NCI-H2081 (cell line): ENCODE data around the gene TARBP2.
A peak's percentile ranks its signal among the peaks of the same experiment; 100 is the strongest.

Source experiments
- DNase-seq, 2 experiments: peaks; one replicate each; lab custom pipeline; 2025; lab: John Stamatoyannopoulos, UW

The TARBP2 gene

DNA sequence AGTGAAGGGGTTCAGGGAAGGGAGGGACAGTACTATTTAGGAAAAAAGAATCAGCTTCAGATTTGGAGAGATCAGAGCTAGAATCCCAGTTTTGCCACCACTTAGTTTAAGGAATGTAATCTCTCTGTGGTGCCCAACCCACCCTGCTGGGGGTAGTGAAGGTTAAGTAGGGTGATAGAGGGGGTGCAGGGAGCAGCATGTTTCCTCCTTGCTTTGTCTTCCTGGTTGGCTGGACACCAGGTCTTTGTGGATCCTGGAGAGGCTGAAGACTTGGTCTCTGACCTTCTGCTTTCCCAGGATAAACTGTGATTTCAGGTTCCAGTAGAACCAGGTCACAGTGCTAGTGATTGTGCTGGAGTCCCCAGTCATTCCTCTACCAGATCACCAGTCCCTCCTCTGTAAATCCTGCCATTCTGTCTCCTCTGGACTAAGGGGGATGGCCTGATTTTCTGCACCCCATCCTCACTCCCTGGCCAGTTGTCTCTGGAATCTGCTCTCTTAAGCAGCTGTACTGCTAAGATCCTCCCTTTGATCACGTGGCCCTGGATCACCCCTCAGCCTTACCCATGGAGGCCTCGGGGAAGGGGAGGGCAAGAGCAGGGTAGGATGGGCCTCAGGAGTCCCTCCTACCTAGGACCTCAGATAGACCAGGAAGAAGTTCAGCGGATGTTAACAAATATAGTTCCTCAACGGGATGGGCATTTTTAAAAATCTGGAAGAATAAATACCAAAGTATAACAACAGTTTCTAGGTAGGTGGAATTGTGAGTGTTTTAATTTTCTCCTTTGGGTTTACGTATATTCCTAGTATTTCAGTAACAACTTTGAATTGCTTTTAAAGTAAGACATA is 5.0 kb upstream of the TARBP2 start:
- DNase-seq, result no peak

DNA sequence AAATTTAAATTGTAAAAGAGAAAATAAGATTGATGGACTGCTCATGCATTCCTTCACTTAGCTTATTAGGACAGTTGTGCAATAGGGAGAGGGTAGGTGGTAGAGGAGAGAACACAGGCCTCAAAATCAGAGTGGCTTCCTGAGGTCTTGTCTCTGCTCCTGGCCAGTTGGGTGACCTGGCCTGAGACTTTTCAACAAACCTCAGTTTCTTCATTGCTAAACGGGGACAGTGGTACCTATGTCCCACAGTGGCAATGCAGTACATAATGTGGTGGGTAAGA is 4.4 kb upstream of the TARBP2 start:
- no peak for DNase-seq

GRCh38 chr12:53497461-53497860 is 3.6 kb upstream of the TARBP2 start:
- DNase-seq, result no peak

DNA sequence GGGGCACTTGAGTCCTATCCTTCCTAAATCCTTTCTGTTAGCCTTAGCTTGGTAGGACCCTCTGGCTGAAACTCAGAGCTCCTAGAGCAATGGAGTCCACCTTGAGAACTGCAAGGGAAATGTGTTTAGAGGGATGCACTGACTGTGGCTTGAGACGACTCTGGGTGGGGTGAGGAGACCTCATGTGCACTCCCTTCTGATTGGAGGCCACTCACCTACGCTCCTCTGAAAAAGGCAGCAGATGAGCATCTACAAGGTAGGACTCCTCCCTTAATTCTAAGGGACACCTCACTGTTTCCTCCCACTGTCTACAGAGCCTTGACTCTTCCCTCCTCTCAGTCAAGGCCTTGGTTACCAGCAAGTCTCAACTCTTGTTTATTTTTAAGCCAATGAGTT is 2.9 kb upstream of the TARBP2 start:
- DNase-seq, result no peak

GRCh38 chr12:53499266-53500141 is 1.6 kb upstream of the TARBP2 start, which contains the start of gene MAP3K12:
MAP3K12 (minus strand) TSS chr12:53499458; CDS start chr12:53487391, 12,067 bp downstream.
- DNase-seq, result peak; percentile 58 to 66

GRCh38 chr12:53500142-53500775 is 824 bp upstream of the TARBP2 start:
- DNase-seq, result no peak

DNA sequence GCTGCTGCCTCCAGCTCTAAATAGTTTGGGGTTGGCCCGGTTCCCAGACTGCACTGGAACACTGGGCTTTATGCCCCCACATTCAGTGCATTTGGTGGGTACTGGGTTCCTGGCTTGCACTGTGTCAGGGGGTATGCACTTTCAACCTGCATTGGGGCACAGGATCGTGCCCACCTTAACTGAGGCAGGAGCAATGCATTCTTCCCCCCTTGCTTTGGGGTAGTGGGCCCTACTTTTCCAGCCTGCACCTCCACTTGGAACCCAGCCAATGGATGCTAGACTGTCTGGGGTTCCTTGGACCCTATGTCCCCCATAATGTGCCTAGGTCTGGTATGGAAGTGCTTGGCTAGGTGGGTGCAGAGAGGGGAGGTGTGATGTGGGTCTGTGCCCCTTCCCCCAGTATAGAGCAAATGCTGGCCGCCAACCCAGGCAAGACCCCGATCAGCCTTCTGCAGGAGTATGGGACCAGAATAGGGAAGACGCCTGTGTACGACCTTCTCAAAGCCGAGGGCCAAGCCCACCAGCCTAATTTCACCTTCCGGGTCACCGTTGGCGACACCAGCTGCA is 615 bp downstream of the TARBP2 start:
- DNase-seq, result no peak

GRCh38 chr12:53502331-53502730 is 1.2 kb downstream of the TARBP2 start:
- no peak for DNase-seq

DNA sequence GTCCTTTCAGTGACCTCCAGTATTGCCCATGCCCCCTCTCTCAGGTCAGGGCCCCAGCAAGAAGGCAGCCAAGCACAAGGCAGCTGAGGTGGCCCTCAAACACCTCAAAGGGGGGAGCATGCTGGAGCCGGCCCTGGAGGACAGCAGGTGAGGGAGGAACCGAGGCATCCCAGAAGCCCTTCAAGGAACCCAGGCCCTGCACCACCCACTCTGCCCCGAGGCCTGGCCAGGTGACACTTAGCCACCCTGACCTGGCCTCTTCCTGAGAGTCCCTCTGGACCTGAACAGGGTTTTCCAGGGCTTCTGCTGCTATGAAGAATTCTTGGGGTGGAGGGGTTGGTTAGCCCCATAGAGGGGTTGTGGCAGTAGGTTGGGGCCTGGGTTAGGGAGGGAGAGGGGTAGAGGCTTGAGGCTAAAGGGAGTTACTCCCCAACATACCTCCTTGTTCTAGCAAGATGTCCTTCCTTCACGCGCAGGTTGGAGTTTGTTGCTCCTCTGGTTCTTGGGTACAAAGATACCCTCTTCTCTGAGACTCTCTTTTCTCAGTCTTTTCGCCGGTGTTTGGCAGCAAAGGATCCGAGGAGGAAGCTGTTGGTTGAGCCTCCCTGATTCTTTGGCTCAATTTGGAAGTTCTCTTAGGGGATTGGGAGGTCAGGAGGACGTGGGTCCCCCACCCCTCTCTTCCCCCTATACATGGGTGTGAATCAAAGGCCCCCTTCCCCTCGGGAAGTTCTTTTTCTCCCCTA is 2.1 kb downstream of the TARBP2 start:
- DNase-seq, result no peak

DNA sequence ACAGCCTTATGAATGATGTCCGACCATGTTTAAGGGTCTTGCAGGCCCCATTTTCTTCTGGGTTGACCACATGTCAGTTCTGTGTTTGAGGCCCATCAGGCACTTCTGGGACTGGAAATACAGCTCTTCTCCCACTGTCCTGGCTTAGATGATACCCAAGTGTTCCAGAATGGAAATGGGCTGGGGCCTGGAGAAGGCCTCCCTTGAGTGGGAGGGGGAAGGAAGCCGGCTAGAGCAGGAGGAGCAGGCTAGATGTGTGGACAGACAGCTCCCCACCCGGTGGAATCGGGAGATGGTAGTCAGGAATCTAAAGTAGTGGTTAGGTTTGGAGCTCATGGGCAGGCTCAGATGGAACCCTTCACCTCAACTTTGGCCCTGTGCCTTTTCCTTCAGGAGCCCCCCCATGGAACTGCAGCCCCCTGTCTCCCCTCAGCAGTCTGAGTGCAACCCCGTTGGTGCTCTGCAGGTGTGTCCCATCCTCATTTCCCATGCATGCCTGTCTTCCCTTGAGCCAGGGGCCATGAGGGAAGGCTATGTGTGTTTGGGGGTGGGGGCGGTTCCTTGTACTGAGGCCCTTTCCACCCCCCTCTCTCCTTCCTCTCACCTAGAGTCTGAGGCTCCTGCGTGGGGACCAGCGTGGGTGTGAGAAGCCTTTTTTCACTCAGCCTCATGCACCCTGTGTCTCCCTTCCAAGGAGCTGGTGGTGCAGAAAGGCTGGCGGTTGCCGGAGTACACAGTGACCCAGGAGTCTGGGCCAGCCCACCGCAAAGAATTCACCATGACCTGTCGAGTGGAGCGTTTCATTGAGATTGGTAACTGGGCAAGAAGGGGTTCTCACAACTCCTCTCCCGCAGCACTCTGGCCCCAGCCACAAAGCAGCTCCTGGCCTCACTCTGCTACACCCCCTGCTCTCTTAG is 3.2 kb downstream of the TARBP2 start:
- DNase-seq, result no peak

GRCh38 chr12:53505086-53505485 is 4.0 kb downstream of the TARBP2 start:
- no peak for DNase-seq

GRCh38 chr12:53505555-53506449 is 4.7 kb downstream of the TARBP2 start:
- DNase-seq, result no peak

DNA sequence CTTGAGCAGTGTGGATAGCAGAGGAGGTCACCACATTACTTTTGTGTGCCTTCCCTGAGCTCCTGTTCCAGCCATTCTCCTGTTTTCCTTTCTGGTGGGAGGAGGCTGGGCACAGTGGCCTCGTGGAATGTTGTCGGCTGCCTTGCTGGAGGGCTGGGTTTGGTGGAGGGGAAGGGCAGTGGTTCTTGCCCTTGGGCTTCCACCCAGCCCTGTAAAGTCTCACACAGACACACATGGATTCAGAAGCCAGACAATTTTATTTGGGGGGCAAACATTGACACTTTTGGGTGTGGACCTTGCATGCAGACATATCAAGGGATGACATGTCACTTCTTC is 5.3 kb downstream of the TARBP2 start:
- no peak for DNase-seq

DNA sequence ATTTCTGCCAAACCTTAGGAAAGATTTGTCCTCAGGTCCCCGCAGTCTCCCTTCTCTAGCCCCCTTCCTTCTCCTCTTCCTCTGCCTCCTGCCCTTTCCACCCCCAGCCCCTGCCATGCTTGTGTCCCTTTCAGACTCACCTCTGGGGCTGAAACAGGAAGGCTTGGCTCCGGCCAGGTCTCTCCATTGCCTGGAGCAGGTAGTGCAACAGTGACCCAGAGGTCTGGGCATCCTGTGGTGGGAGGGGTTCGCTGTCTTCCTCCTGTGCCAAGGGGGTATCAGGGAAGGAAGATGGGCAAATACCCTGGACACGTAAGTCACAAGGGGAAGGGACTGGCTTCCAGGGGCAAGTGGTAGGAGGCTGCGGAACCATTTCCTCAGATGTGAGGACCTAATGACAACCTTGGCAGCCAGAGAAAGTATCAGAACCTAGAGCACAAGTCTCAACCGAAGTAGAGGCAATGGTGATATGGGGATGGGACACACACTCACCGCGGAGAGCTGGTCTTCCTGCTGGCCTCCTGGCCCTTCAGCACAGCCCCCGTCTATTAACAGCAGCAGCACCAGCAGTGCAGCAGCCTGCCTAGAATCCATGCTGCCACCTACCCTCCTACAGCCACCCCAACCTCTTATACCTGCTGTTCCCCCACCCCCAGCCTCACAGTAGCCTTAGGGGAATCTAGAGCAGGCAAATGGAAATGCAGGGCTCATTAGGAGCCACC is 6.0 kb downstream of the TARBP2 start, which contains the start of gene NPFF:
NPFF (minus strand) TSS at position 604 of the 722 bp plus-strand sequence; CDS start at position 594, 10 bp downstream.
- DNase-seq, result no peak

GRCh38 chr12:53507603-53507885 is 6.5 kb downstream of the TARBP2 start:
- no peak for DNase-seq

GRCh38 chr12:53508534-53509170 is 7.6 kb downstream of the TARBP2 start:
- DNase-seq, result peak; percentile 78 to 80

GRCh38 chr12:53510181-53510812 is 9.2 kb downstream of the TARBP2 start:
- DNase-seq, result no peak
